ENCODE results near the gene NTSR1. TPM values are rescaled to one million over a fixed set of nuclear protein-coding genes. Genes with fewer than 3 reads are reported as not detected.

The NTSR1 gene
- polyA plus RNA-seq, 1 donor from 2014 or later = 0.05 TPM

DNA sequence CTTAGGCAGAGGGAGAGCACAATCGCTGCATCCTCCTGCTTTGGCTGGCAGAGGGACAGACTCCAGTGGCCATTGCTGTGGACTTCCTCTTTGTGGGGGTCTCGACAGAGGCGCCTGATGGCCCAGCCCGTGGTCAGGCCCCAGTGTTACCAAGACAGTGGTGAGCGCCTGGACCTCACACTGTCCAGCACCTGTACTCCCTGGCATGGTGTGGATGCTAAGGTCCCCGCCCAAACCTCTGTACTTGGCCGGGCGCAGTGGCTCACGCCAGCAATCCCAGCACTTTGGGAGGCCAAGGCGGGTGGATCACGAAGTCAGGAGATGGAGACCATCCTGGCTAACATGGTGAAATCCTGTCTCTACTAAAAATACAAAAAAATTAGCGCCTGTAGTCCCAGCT is 2.3 kb upstream of the NTSR1 start:
- Histone ChIP-seq H3K9me2 (ENCODE audit: insufficient read depth, low read length) (no peaks in the 10 kb centered on the region), H3K27ac (ENCODE audit: low read length) (no peak overlapping the region), H3K4me2 (ENCODE audit: low read length) (no peak overlapping the region), H3K9me3 (ENCODE audit: low read length) (no peaks in the 10 kb centered on the region), H3K36me3 (ENCODE audit: insufficient read depth, low read length) (no peaks in the 10 kb centered on the region), H4K20me1 (ENCODE audit: insufficient read depth) (no peaks in the 10 kb centered on the region), H3K79me2 (replicated peaks; ENCODE audit: insufficient read depth, low read length) (no peaks in the 10 kb centered on the region), H3K4me3 (ENCODE audit: low read length) (no peak overlapping the region), H2AFZ (ENCODE audit: low read depth, low read length) (no peak overlapping the region), H3F3A (ENCODE audit: insufficient read depth, low read length, poor library complexity, severe bottlenecking) (no peaks in the 10 kb centered on the region), H3K9ac (ENCODE audit: low read length) (no peak overlapping the region), H3K27me3 (ENCODE audit: insufficient read depth, low read depth, low read length) (peaks cover 34% of the 10 kb centered on the region)
- TF ChIP-seq REST (IDR thresholded peaks at IDR 0.05; ENCODE audit: borderline replicate concordance) (no peak), RAD21 (conservative IDR thresholded peaks at IDR 0.05) (no peak), TAF1 (IDR thresholded peaks at IDR 0.05; ENCODE audit: low read depth) (no peak), EP300 (conservative IDR thresholded peaks at IDR 0.05; ENCODE audit: poor library complexity, severe bottlenecking) (no peak), CTCF (IDR thresholded peaks at IDR 0.05; ENCODE audit: poor library complexity, severe bottlenecking) (no peak), EZH2 (IDR thresholded peaks at IDR 0.05; ENCODE audit: borderline replicate concordance, insufficient read depth, low read length, poor library complexity, severe bottlenecking) (no peak), SMC3 (conservative IDR thresholded peaks at IDR 0.05; ENCODE audit: poor library complexity) (no peak), MXI1 (conservative IDR thresholded peaks at IDR 0.05; ENCODE audit: poor library complexity, severe bottlenecking) (no peak), POLR2AphosphoS5 (IDR thresholded peaks at IDR 0.05) (no peak)

GRCh38 chr20:62706857-62707256 is 1.8 kb upstream of the NTSR1 start:
- TF ChIP-seq MXI1 (conservative IDR thresholded peaks at IDR 0.05; ENCODE audit: poor library complexity, severe bottlenecking) (no peak), TAF1 (IDR thresholded peaks at IDR 0.05; ENCODE audit: low read depth) (no peak), REST (IDR thresholded peaks at IDR 0.05; ENCODE audit: borderline replicate concordance) (no peak), POLR2AphosphoS5 (IDR thresholded peaks at IDR 0.05) (no peak), CTCF (IDR thresholded peaks at IDR 0.05; ENCODE audit: poor library complexity, severe bottlenecking) (no peak), RAD21 (conservative IDR thresholded peaks at IDR 0.05) (no peak), EZH2 (IDR thresholded peaks at IDR 0.05; ENCODE audit: borderline replicate concordance, insufficient read depth, low read length, poor library complexity, severe bottlenecking) (no peak)
- H3F3A ChIP-seq (ENCODE audit: insufficient read depth, low read length, poor library complexity, severe bottlenecking) = no peaks in the 10 kb centered on the region
- H4K20me1 ChIP-seq (ENCODE audit: insufficient read depth) = no peaks in the 10 kb centered on the region
- H3K9ac ChIP-seq (ENCODE audit: low read length) = no peak overlapping the region
- no peak overlapping the region for H3K4me3 ChIP-seq (ENCODE audit: low read length)
- H3K9me3 ChIP-seq (ENCODE audit: low read length) = no peaks in the 10 kb centered on the region
- no peaks in the 10 kb centered on the region for H3K9me2 ChIP-seq (ENCODE audit: insufficient read depth, low read length)
- H3K36me3 ChIP-seq (ENCODE audit: insufficient read depth, low read length) = no peaks in the 10 kb centered on the region
- no peak overlapping the region for H3K4me2 ChIP-seq (ENCODE audit: low read length)
- H3K79me2 ChIP-seq (replicated peaks; ENCODE audit: insufficient read depth, low read length) = no peaks in the 10 kb centered on the region
- peaks cover 34% of the 10 kb centered on the region for H3K27me3 ChIP-seq (ENCODE audit: insufficient read depth, low read depth, low read length)
- no peak overlapping the region for H3K27ac ChIP-seq (ENCODE audit: low read length)
- no peak overlapping the region for H2AFZ ChIP-seq (ENCODE audit: low read depth, low read length)

Data from neural cell (in vitro differentiated cells).